K562 (cell line): ENCODE results near the gene SELENOT. TPM values are rescaled to one million over a fixed set of nuclear protein-coding genes. Genes with fewer than 3 reads are reported as not detected.

ENCODE experiments used
- ATAC-seq: fragments of 200-7000 bp; cut with Tn5 transposase; 3 replicates; pipeline ENCODE4 v1.9.1; 2020; ENCODE audit warnings: moderate library complexity
- BruUV-seq: library from RNA; stranded (reverse); fragments of 400-500 nt; replicated peaks from 2 replicates; lab custom pipeline; 2021; lab: Mats Ljungman, UMichigan
- CTCF ChIA-PET: fragments of 300-600 bp; formaldehyde crosslinking; extraction: SDS; loops from one replicate; lab custom pipeline; 2021; ENCODE audit warnings: low intra/inter-chr PET ratio; lab: Yijun Ruan, JAX
- POLR2A ChIA-PET: fragments of 300-600, 350-650 bp; sonication (Branson Sonifier 250); formaldehyde crosslinking; extraction: SDS; loops from one replicate; lab custom pipeline; 2021; ENCODE audit warnings: antibody characterized with exemption, inconsistent platforms; lab: Yijun Ruan, JAX
- DNase-seq, 4 experiments: peaks; one replicate each; pipeline versions ENCODE4 v3.0.0 to v3.0.0-alpha.2; 2011 to 2018; ENCODE audit warnings: low spot score in 3 of 4, mixed read lengths in 3 of 4; ENCODE audit errors: extremely low read depth in 1 of 4
- FAIRE-seq: peaks from 2 replicates; lab custom pipeline; 2011; peaks lifted over from hg19 to GRCh38; lab: Jason Lieb, UNC
- H2AFZ ChIP-seq: 2 replicates; pipeline ENCODE4 v1.6.0; 2011; ENCODE audit warnings: low read depth, low read length, control low read depth, inconsistent platforms
- H3K27ac ChIP-seq: fragments of 200-600 bp; 3 replicates; pipeline ENCODE4 v1.8.0; 2011; ENCODE audit warnings: low read depth, mild to moderate bottlenecking, control low read depth, inconsistent platforms, low read length, moderate library complexity, mixed read lengths; ENCODE audit errors: extremely low read depth
- H3K27me3 ChIP-seq, 2 experiments: fragments of 300-600 bp in 1 of 2; 2 replicates in 1 of 2; 3 replicates in 1 of 2; pipeline versions ENCODE4 v1.6.0 to v1.8.0; 2011; ENCODE audit warnings: inconsistent platforms in 2 of 2, low read length in 2 of 2, mild to moderate bottlenecking in 1 of 2, mixed read lengths in 1 of 2, moderate library complexity in 1 of 2; ENCODE audit not compliant: control insufficient read depth in 2 of 2, insufficient read depth in 2 of 2
- H3K36me3 ChIP-seq: fragments of 300-600 bp; 3 replicates; pipeline ENCODE4 v1.8.0; 2011; ENCODE audit warnings: mild to moderate bottlenecking, low read length, inconsistent platforms; ENCODE audit not compliant: control insufficient read depth, insufficient read depth
- H3K4me1 ChIP-seq, 2 experiments: fragments of 200-600 bp in 1 of 2; replicated peaks in 1 of 2; 2 replicates in 1 of 2; 3 replicates in 1 of 2; pipeline versions ENCODE4 v1.5.1 to v1.8.0; 2011; ENCODE audit warnings: inconsistent platforms in 2 of 2, low read length in 2 of 2, mild to moderate bottlenecking in 1 of 2, mixed read lengths in 1 of 2, moderate library complexity in 1 of 2; ENCODE audit not compliant: control insufficient read depth in 2 of 2, insufficient read depth in 2 of 2
- H3K4me2 ChIP-seq: 2 replicates; pipeline ENCODE4 v1.6.1; 2011; ENCODE audit warnings: low read length, control low read depth, inconsistent platforms, mixed read lengths; ENCODE audit not compliant: insufficient read depth
- H3K4me3 ChIP-seq: fragments of 200-600 bp; sonication (generic), shearing (Covaris generic); 2 replicates; pipeline ENCODE4 v1.5.1; 2016; ENCODE audit warnings: control low read depth, inconsistent platforms
- H3K79me2 ChIP-seq: fragments of 200-600 bp; 3 replicates; pipeline ENCODE4 v1.8.0; 2011; ENCODE audit warnings: low read length, inconsistent platforms; ENCODE audit not compliant: control insufficient read depth, insufficient read depth
- H3K9ac ChIP-seq, 2 experiments: 2 replicates each; pipeline versions ENCODE4 v1.6.0 to v1.6.1; 2011; ENCODE audit warnings: low read depth in 2 of 2, low read length in 2 of 2, control low read depth in 1 of 2, inconsistent platforms in 1 of 2, mild to moderate bottlenecking in 1 of 2, mixed read lengths in 1 of 2; ENCODE audit not compliant: insufficient read depth in 1 of 2
- H3K9me1 ChIP-seq: one replicate; pipeline ENCODE4 v1.6.0; 2011; ENCODE audit warnings: inconsistent platforms, mild to moderate bottlenecking, low read length, moderate library complexity; ENCODE audit not compliant: control insufficient read depth, insufficient read depth
- H3K9me3 ChIP-seq: replicated peaks from 2 replicates; pipeline ENCODE4 v1.5.1; 2011; ENCODE audit warnings: low read depth, low read length, inconsistent platforms; ENCODE audit not compliant: control insufficient read depth, insufficient read depth
- H4K20me1 ChIP-seq: replicated peaks from 2 replicates; pipeline ENCODE4 v1.6.1; 2011; ENCODE audit warnings: low read length, inconsistent platforms, mixed read lengths; ENCODE audit not compliant: control insufficient read depth, insufficient read depth
- ADNP ChIP-seq: fragments of 200-800 bp; sonication (Bioruptor generic); IDR thresholded peaks from 2 replicates; pipeline ENCODE4 v1.6.1; 2016; ENCODE audit warnings: missing genetic modification characterization, missing compliant biosample characterization
- CTBP1 ChIP-seq: fragments of 450-650 bp; IDR thresholded peaks from 2 replicates; pipeline ENCODE4 v1.6.1; 2016; ENCODE audit warnings: borderline replicate concordance
- FOSL1 ChIP-seq: fragments of 200-800 bp; sonication (Bioruptor generic); conservative IDR thresholded peaks from 2 replicates; pipeline ENCODE4 v1.6.1; 2016; ENCODE audit warnings: missing genetic modification characterization, missing compliant biosample characterization
- GABPB1 ChIP-seq: sonication (generic); formaldehyde crosslinking; IDR thresholded peaks from 2 replicates; pipeline ENCODE4 v1.8.0; 2022; ENCODE audit warnings: mild to moderate bottlenecking, missing genetic modification reagents
- HDAC6 ChIP-seq: IDR thresholded peaks from 2 replicates; pipeline ENCODE4 v1.6.1; 2012; ENCODE audit warnings: low read depth, mild to moderate bottlenecking, control low read depth, inconsistent platforms, low read length, moderate library complexity
- MYC ChIP-seq, 2 experiments: fragments of 250-450 bp in 1 of 2; sonication (Bioruptor Pico) in 1 of 2; IDR thresholded peaks; 2 replicates each; pipeline versions ENCODE4 v1.5.1 to v1.6.1; 2012 to 2021; ENCODE audit warnings: low read depth in 2 of 2, borderline replicate concordance in 1 of 2, improper control_type of control experiment in 1 of 2, low read length in 1 of 2, mild to moderate bottlenecking in 1 of 2, moderate library complexity in 1 of 2
- NFIC ChIP-seq: fragments of 450-650 bp; IDR thresholded peaks from 2 replicates; pipeline ENCODE4 v1.6.1; 2017; ENCODE audit warnings: mild to moderate bottlenecking, inconsistent platforms
- NR1H2 ChIP-seq: sonication (generic); formaldehyde crosslinking; IDR thresholded peaks from 2 replicates; pipeline ENCODE4 v1.4.0; 2020; ENCODE audit warnings: mild to moderate bottlenecking, missing genetic modification reagents
- POLR2AphosphoS5 ChIP-seq: IDR thresholded peaks from 2 replicates; pipeline ENCODE4 v1.6.1; 2011; ENCODE audit warnings: mild to moderate bottlenecking, low read depth, low read length, moderate library complexity; ENCODE audit not compliant: control insufficient read depth, insufficient read depth
- RBM14 ChIP-seq: fragments of 200-400 bp; formaldehyde crosslinking; IDR thresholded peaks from 2 replicates; pipeline ENCODE4 v1.6.1; 2018; ENCODE audit warnings: low read depth, mild to moderate bottlenecking, low read length, moderate library complexity, borderline replicate concordance; ENCODE audit not compliant: insufficient read depth
- TGIF2 ChIP-seq: sonication (generic); formaldehyde crosslinking; IDR thresholded peaks from 2 replicates; pipeline ENCODE4 v1.8.1; 2022; ENCODE audit warnings: mild to moderate bottlenecking, missing genetic modification reagents, moderate library complexity
- ZBTB2 ChIP-seq: fragments of 450-650 bp; IDR thresholded peaks from 2 replicates; pipeline ENCODE4 v1.6.1; 2016; ENCODE audit warnings: antibody characterized with exemption
- ZNF583 ChIP-seq: fragments of 250-450 bp; sonication (Bioruptor Pico); IDR thresholded peaks from 2 replicates; pipeline ENCODE4 v1.4.0; 2020
- WGBS: fragments of 100-300 bp; shearing (Covaris generic); methylation state at CpG from one replicate; pipeline ENCODE4 v1.1.6; 2016; ENCODE audit warnings: low coverage, mixed read lengths; ENCODE audit not compliant: insufficient coverage; ENCODE audit errors: missing lambda C conversion rate; 5-methylcytosine and 5-hydroxymethylcytosine counted together
- in situ Hi-C: fragments of 300-500 bp; cut with MboI; formaldehyde crosslinking; loops from 4 replicates; pipeline ENCODE4 v1.15.0; 2018; ENCODE audit warnings: inconsistent platforms, mixed read lengths
- intact Hi-C: fragments of 100-400 bp; cut with micrococcal nuclease; formaldehyde crosslinking; loops from 2 replicates; pipeline ENCODE4 v1.14.2; 2022
- polyA plus RNA-seq, 8 experiments: library from polyadenylated mRNA; depleted of rRNA in 4 of 8; stranded (reverse) in 5 of 8; unstranded in 3 of 8; fragments of >200 nt; fragmentation: Nextera tagmentation in 2 of 8; fragmentation: Illumina TruSeq in 1 of 8; extraction: Ambion mirVana in 2 of 8; extraction: Trizol in 1 of 8; gene quantifications; 2 replicates each; pipeline versions ENCODE4 v1.2.1 to v1.2.3, GENCODE V29; 2011 to 2014; ENCODE audit warnings: inconsistent platforms in 1 of 8, missing spikeins in 1 of 8
- total RNA-seq, 7 experiments: library from RNA; depleted of rRNA in 6 of 7; stranded (reverse); fragments of >200 nt in 6 of 7; fragmentation: Illumina TruSeq in 2 of 7; extraction: Trizol in 2 of 7; gene quantifications; 2 replicates each; pipeline versions ENCODE4 v1.2.1 to v1.2.3, GENCODE V29; 2011 to 2021; ENCODE audit warnings: low replicate concordance in 1 of 7

The SELENOT gene
- total and polyA plus RNA-seq, 9 of the 15 experiments (the other 6 are each of a cell fraction or from before 2014, with no cell fraction given) = 33.0 to 411 (median 91.9) TPM

- Histone ChIP-seq H4K20me1 (no peaks in the 10 kb centered on the region), H3K79me2 (peaks cover 96% of the 10 kb centered on the region), H2AFZ (no peak overlapping the region), H3K4me2 (peak overlapping the region; percentile 33; the same call in 1 of the 2 replicates), H3K27ac (no peak overlapping the region), H3K9ac (peak overlapping the region in 1 of 2 experiments; percentile 17; a peak in 2 of 4 replicates), H3K36me3 (peaks cover 10% of the 10 kb centered on the region; the same call in 2 of the 3 replicates), H3K9me3 (no peaks in the 10 kb centered on the region), H3K9me1 (no peaks in the 10 kb centered on the region), H3K4me1 (peaks cover 6 to 36% of the 10 kb centered on the region in 2 experiments)
- intact Hi-C loops = no loop called here
- no peak for DNase-seq
- POLR2A ChIA-PET = interaction anchor here (1.5 to 1.6 kb wide), 2 partner anchors 9 to 13 kb away, joined by 5 read pairs; no protein-coding TSS in a partner anchor
- no peak for ATAC-seq
- CTCF ChIA-PET = no interaction called here
- 21% methylated on average over 4 of the region's 4 CpGs for WGBS
- no peak for TF ChIP-seq TGIF2
- no peak for TF ChIP-seq NR1H2 (CRISPR knock-in tag)
- TF ChIP-seq NFIC = peak; percentile 57
- TF ChIP-seq, all 486 proteins: peak for 1
- FAIRE-seq = no peak
- BruUV-seq = no TSS peak
- Histone ChIP-seq H3K4me3 (no peak overlapping the region), H3K27me3 (no peaks in the 10 kb centered on the region)
- in situ Hi-C loops = no loop called here
These were observed 5.5 kb upstream of the SELENOT start for GRCh38 chr3:150597646-150598045.

GRCh38 chr3:150599611-150600297 is 3.4 kb upstream of the SELENOT start:
- peak overlapping the region; percentile 75 for H3K4me2 ChIP-seq
- CTCF ChIA-PET = no interaction called here
- intact Hi-C loops = loop anchor here (1.0 to 10.0 kb wide), 4 partner anchors 54 to 1675 kb away; partner anchors contain the start of gene ERICH6
- no peaks in the 10 kb centered on the region for H3K9me1 ChIP-seq
- H4K20me1 ChIP-seq = no peaks in the 10 kb centered on the region
- peaks cover 12 to 36% of the 10 kb centered on the region in 2 experiments for H3K4me1 ChIP-seq
- 7% methylated on average over 4 of the region's 4 CpGs for WGBS
- no peak overlapping the region for H2AFZ ChIP-seq
- H3K27ac ChIP-seq = peak overlapping the region; percentile 79
- ATAC-seq (no peak), DNase-seq (peak in 2 of 4 experiments; percentile 29 to 71), FAIRE-seq (no peak)
- POLR2A ChIA-PET = interaction anchor here (0.6 to 1.7 kb wide), 3 partner anchors 10 to 130 kb away, joined by 3 to 6 read pairs (median 4); no protein-coding TSS in a partner anchor
- peak overlapping the region in 1 of 2 experiments; percentile 80; a peak in 2 of 4 replicates for H3K9ac ChIP-seq
- H3K9me3 ChIP-seq = no peaks in the 10 kb centered on the region
- peaks cover 97% of the 10 kb centered on the region for H3K79me2 ChIP-seq
- H3K36me3 ChIP-seq = peaks cover 4% of the 10 kb centered on the region; the same call in 2 of the 3 replicates
- no TSS peak for BruUV-seq
- in situ Hi-C loops = no loop called here
- H3K27me3 ChIP-seq = no peaks in the 10 kb centered on the region
- peak overlapping the region; percentile 94; the same call in 1 of the 2 replicates for H3K4me3 ChIP-seq
- TF ChIP-seq FOSL1 (tag) = peak; percentile 80
- TF ChIP-seq ZNF583 (CRISPR knock-in tag) = peak; percentile 73; the same call in 1 of the 2 replicates
- TF ChIP-seq POLR2AphosphoS5 = peak; percentile 17; the same call in 1 of the 2 replicates
- TF ChIP-seq CTBP1 = 0 out of 2 replicates have a peak, but pooled peaks have one; percentile 38
- TF ChIP-seq ADNP (tag) = no peak
- 0 out of 2 replicates have a peak, but pooled peaks have one; percentile 49 for TF ChIP-seq ZBTB2
- no peak for TF ChIP-seq MYC (IDR thresholded peaks at IDR 0.05; ENCODE audit: low read depth, low read length)
- no peak; the same call in 1 of the 2 replicates for TF ChIP-seq MYC (CRISPR knock-in tag; IDR thresholded peaks at IDR 0.05; ENCODE audit: borderline replicate concordance, low read depth)
- TF ChIP-seq HDAC6 = no peak
- TF ChIP-seq RBM14 = no peak
- no peak for TF ChIP-seq GABPB1 (CRISPR knock-in tag)
